Body of pancreas (tissue), 4 donors: ENCODE data around the gene MYO15A.

Source experiments
- POLR2A ChIP-seq, 3 donors: fragments of 450-650 bp; IDR thresholded peaks; one replicate each; pipeline ENCODE4 v1.6.1; 2016; ENCODE audit warnings: antibody characterized with exemption in 3 of 3, mild to moderate bottlenecking in 2 of 3
- TF ChIP-seq, protein P1 (sequence below), 7 experiments: fragments of 450-650 bp in 4 of 7; fragments of 200-600 bp in 3 of 7; sonication (generic) in 3 of 7; IDR thresholded peaks; one replicate each; pipeline ENCODE4 v1.5.1; 2016 to 2019; ENCODE audit warnings: antibody characterized with exemption in 7 of 7

DNA sequence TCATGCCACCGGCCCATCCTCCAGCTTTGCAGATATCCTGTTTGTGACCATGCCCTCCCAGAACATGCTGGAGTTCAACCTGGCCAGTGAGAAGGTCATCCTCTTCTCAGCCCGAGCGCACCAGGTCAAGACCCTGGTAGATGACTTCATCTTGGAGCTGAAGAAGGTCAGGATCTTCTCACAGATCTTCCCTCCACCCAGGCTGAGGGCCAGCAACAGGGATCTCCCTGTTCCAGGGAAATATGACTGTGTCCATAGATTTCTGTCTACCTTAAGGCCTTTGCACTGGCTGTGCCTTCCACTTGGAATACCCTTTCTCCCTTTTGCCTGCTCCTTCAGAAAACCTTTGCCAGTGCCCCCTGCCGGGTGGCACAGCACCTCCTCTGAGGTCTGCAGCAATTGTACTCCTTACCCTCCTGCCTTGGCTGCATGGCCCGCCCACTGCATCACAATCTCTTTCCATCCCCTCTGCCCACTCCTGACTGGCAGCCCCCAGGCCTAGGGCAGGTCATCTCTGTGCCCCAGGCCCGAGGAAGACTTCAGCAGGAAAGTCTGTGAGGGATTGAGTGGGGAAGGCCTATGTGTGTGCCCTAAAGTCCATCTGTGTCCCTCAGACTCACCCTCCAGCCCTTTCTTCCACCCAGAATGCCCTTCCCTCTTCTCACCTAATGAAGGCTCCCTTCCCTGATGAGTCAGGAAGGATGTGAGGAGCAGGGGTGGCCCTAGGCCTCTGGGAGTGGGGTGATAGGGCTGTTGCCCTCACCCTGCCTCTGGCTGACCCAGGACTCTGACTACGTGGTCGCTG, 47.8 kb downstream of the MYO15A start:
- TF ChIP-seq, protein P1, sequence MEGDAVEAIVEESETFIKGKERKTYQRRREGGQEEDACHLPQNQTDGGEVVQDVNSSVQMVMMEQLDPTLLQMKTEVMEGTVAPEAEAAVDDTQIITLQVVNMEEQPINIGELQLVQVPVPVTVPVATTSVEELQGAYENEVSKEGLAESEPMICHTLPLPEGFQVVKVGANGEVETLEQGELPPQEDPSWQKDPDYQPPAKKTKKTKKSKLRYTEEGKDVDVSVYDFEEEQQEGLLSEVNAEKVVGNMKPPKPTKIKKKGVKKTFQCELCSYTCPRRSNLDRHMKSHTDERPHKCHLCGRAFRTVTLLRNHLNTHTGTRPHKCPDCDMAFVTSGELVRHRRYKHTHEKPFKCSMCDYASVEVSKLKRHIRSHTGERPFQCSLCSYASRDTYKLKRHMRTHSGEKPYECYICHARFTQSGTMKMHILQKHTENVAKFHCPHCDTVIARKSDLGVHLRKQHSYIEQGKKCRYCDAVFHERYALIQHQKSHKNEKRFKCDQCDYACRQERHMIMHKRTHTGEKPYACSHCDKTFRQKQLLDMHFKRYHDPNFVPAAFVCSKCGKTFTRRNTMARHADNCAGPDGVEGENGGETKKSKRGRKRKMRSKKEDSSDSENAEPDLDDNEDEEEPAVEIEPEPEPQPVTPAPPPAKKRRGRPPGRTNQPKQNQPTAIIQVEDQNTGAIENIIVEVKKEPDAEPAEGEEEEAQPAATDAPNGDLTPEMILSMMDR (IDR thresholded peaks at IDR 0.05): no peak
- no peak for TF ChIP-seq POLR2A (IDR thresholded peaks at IDR 0.05)
